NCI-H82 (cell line): ENCODE data around the gene GALNTL6.
"Not testable (repeated sequence)": the region's sequence is repeated elsewhere in the genome, so short reads cannot be mapped to it uniquely, and the experiment has no call there.

Source experiments
- DNase-seq: peaks from one replicate; lab custom pipeline; 2025; lab: John Stamatoyannopoulos, UW

The GALNTL6 gene

DNA sequence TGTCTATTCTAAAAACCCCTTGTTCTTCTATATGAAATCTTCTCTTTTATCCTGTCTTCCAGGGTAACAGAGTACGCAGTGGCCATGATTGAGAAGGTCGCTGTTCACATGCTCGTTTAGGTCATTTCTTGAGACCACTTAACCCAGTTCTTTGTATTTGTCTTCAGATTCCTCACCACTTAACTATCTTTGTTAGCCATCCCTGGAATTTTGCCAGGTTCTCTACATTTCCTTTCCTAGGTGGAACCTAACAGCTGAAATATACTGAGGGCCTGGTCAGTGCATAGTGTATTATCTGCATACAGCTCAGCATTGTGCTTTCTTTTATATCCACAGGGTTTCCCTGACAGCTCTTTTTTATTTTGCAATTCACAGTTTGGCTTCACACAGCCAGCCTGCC, 1206.5 kb downstream of the GALNTL6 start:
- no peak for DNase-seq

DNA sequence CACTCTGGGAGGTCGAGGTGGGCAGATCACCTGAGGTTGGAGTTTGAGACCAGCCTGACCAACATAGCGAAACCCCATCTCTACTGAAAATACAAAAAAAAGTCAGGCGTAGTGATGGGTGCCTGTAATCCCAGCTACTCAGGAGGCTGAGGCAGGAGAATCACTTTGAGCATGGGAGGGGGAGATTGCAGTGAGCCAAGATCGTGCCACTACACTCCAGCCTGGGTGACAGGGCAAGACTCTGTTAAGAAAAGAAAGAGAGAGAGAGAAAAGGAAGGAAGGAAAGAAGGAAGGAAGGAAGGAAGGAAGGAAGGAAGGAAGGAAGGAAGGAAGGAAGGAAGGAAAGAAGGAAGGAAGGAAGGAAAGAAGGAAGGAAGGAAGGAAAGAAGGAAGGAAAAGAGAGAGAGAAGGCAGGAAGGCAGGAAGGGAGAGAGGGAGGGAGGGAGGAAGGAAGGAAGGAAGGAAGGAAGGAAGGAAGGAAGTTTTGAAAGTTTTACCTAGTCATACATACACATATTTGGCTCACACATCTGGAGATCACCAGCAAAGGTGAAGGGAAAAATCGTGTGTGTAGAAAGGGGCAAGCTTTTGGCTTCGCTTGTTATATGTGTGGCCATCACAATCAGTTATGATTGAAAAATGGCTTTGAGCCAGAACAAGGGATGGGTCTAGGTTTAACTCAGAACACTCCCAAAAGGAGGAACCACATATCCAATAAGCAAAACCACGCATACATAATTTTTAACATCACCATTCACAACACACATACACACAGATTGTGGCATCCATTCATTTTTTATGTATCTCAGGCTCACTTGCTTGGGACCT, 1208.8 kb downstream of the GALNTL6 start:
- not testable (repeated sequence) for DNase-seq

DNA sequence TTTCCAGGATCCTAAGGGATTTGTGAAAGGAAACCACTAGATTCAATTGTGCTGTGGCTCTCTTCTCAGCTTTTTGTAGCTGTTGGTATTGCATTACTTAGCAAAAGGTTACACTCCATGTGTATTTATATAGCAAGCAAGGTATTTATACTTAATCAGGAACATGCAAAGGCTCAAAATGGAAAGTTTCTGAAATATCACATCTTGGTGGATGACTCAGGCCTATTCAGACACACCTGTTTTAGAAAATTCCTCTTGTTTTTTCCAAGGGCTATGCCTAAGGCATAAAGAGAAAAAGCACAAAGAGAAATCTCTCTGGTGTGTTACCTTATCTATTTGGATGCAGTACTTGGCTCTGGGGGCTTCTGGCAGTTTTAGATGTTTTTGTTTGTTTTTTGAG, 1211.0 kb downstream of the GALNTL6 start:
- DNase-seq: no peak

DNA sequence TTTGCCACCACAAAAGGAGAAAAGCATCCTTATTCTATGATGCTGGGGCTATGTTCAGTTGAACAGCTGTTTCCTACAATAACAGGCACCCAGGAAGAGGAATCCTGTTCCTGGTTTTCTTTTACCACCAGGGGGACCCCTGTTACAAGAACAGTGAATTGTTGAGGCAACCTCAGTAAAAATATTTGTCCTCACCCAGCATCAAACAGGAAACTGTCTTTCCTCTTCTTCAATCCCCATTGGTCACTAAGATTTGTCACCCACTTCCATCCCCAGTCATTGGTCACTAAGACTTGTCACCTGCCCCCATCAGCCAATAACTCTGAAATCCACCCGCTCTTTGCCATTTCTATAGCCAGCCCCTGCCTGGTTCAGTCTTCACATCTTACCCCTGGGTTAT, 1211.9 kb downstream of the GALNTL6 start:
- DNase-seq: peak; percentile 68

DNA sequence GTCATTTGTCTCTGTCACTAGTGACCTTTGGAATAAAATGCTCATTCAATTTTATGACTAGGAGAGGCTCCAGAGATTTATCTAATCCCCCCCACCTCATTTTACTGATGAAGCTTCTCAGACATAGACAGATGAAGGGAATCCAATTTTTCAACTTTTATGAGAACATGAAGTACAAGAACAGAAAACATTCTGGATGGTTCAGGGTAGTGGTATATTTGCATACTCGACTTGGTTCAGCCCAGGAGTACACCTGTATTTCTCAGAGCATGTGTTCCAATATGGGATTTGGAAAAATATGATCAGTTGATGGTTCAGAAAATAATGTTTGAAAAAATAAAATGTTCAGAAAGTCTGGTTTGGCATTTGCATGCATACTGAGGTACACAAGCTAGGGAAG, 1224.0 kb downstream of the GALNTL6 start:
- DNase-seq: no peak

DNA sequence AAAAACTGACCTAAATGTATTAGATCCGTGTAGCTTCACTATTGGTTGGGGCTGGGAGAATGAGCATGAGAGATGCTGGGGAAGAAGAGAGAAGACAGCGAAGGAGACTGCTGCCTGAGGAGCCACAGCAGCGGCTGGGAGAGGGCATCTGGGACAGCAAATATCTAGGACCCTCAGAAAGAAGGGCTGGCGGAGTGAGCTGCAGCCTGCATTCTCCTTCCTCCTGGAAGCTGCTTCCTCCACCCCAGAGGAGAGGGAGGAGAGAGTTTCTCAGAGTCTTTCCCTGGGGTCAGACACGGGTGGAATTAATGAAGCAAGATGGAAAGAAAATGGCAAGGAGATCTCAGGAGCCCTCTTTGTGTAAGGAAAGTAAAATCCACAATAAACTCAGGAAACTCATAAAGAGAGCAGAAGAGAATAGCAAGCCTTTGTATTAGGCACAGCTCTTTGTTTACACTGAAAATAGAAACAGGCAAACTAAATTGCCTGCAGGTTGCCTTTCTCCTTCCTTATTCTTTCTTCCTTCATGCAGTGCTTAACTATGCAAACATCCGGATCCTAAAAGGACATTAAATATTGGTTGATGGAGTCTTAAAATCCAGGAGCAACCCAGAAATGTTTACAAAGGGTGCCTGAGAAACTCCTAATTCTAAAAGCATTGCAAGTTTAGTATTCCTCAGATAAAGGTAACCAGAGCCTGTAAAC, 1225.1 kb downstream of the GALNTL6 start:
- no peak for DNase-seq

DNA sequence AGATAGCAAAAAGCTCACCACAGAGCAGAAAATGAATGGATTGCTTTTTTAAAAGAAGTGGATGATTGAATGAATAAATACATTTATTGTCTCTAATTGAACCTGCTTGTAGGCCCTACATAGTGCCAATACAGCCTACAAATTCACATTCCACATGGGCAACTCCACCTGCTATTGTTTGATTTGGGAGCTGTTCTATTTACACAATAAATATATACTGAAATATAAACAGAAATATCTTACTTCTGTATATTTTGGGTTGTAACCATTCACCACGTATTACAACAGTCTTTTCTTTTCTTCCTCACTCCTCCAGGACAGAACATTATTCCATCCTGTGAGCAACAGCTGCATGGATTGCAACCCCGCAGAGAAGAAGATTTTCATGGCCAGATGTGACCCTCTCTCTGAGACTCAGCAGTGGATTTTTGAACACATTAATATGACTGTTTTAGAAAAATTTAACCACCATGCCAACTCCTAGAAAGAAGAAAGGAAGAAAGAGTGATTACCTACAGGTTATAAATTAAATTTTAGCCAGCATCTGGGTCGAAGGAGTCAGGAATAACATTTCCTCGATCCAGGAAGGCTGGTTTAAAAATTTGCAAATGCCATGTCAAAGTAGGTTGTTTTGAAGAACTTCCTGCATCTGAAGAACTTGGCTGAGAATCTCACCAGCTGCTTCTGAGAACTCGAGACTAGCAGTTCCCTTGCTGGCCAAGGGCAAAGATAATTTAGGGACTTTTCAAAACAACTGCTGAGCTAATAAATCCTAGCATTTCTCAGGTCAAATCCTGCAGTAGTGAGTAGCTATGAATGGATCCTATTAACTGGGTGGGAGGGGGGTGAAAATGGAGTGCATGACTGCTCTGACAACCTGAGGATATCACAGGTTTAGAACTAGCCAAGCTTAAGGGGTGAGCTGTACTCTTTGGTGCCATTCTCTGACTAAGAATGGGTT, 1226.7 kb downstream of the GALNTL6 start:
- DNase-seq: peak; percentile 30

DNA sequence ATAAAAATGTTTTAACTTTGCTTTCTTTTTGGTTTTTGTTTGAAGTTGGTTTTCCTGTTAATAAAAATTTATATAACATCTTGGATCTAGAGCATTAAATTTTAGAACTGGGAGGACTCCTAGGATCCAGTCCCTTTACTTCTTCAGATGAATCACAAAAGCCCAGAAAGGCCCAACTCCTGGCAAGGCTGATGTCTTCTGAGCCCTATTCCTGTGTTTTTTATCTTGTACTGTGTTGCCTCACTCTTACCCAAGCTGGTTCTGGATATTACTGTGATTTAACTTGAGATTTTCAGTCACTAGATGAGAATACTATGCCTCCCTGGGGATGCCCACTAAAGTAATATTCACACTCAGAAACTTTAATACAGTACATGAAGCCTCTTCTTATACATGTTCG, 1228.3 kb downstream of the GALNTL6 start:
- no peak for DNase-seq

DNA sequence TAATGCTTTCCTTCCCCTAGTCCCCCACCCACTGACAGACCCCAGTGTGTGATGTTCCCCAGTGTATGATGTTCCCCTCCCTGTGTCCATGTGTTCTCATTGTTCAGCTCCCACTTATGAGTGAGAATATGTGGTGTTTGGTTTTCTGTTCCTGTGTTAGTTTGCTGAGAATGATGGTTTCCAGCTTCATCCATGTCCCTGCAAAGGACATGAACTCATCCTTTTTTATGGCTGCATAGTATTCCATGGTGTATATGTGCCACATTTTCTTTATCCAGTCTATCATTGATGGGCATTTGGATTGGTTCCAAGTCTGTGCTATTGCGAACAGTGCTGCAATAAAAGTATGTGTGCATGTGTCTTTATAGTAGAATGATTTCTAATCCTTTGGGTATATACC, 1228.9 kb downstream of the GALNTL6 start:
- DNase-seq: not testable (repeated sequence)

DNA sequence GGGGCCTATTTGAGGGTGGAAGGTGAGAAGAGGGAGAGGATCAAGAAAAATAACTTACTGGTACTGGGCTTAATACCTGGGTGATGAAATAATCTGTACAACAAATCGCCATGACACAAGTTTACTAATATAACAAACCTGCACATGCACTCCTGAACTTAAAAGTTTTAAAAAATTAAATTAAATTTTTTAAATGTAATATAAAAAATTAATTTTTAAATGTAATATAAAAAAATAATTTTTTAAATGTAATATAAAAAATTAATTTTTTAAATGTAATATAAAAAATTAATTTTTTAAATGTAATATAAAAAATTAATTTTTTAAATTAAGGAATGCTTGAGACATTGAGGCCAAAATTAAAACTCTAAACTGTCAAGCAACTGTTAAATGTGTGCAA, 1231.1 kb downstream of the GALNTL6 start:
- DNase-seq: no peak

DNA sequence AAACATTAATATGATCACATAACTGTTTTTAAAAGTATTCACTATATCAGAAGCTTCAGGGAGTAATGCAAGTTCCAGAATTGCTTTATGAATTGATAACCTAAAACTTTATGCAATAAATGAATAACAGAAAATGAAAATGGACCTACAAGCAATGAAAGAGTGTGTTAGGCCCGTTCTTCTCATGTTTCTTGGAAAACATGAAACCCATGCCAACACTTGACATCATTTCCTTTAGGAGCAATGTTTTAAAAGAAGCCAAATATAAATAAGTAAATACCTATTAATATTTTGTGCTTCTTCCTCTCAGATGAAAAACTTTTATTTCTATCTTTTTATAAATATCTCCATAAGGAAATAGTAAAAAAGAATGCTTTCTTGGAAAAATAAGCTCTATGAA, 1232.4 kb downstream of the GALNTL6 start:
- DNase-seq: no peak

DNA sequence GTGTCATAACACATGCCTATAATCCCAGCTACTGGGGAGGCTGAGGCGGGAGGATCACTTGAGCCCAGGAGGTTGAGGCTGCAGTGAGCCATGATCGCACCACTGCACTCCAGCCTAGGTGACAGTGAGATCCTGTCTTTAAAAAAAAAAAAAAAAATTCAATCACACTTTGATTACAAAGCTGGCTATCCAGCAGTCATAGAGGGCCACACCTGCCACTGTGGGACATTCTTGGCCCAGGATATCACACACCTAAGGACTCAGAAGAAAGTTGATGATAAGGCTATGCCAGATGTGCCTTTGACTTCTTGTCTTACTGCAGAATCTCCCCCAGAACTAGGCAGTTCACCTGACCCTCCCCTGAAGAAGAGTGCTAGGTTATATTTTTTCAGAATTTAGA, 1232.9 kb downstream of the GALNTL6 start:
- no peak for DNase-seq

DNA sequence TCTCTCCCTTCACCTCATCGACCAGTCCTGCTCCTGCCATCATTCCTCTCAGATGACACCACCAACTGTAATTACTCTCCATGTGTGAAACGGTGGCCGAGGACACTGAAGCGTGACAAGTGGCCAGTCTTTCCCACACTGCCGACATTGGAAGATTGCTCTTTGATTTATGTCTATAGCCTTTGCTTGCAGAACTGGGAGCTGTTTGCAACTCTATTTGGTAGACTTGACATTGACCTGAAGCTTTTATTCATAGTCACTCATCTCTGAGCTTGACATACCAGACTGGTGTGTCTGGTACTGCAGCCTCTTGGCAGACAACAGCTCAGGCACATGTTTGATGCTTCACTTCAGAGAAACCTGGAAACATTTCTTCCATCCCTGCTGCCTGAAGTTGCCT, 1233.6 kb downstream of the GALNTL6 start:
- no peak for DNase-seq

DNA sequence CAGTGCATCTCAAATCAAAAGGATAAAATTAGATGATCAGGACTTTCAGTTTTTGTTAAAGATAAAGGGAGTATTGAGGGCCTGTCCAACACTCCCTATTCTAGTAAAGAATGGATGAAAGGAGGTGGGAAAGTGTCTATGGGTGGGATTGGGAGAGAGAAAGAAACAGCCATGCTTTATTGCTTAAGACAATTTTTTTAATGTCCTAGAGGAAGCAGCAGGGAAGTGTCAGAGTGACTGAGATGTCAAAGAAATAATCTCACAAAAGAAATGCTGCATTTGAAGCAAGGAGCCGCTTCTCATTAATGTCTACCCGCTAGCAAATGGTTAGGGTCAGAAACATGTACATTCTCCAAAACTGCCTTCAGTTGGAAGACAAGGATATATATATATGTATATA, 1238.0 kb downstream of the GALNTL6 start:
- DNase-seq: no peak

DNA sequence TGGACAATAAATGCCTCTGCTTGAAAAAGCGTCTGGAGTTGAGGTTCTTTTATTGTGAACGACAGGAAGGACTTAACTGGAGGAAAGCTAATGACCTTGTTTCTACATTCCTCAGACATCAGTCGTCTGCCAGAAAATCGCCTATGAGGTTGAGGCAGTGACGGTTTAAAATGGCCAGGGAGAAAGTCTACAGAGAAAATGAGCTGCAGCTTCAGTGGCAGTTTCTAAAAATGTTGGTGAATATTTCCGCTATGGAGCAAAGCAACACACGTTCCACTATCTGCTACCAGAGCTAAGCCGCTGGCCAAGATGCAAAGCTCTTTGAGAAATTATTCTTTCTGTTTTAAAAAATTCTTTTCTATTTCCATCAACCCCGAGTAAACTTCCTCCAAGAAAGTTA, 1238.5 kb downstream of the GALNTL6 start:
- DNase-seq: no peak

DNA sequence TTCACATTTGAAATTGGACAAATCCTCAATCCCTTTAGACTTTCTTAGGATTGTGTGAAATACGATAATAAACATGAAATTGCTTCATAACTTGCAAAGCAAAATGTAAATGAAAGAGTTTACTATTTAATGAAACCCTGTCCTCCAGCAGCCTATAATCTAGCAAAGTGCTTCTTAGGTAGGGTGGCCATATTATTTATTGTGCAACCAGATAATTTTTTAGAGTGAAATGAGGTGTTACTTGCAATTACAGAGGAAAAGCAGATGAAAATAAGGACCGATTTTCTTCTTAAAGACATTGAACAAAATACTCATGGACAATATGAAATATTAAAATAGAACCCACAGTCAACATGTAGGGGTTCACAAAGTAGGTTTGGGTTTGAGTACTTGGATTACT, 1239.2 kb downstream of the GALNTL6 start:
- no peak for DNase-seq

DNA sequence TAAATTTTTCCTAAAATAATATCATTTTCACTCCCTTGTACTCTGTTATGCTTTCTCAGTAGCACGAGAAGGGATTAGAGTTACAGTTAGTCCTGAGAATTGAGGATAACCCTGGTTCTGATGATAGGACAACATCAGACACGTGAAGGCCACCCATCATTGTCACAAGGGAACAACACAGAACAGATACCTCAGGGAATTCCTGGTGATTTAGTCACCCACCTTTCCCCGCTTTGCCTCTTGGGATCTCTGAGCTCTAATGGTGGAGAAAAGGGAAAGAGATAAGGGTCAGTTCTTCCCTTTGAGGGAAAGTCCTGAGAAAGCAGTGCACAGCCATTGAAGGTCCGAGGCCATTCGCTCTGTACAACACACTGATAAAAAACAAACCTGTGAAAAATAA, 1243.1 kb downstream of the GALNTL6 start:
- DNase-seq: no peak

DNA sequence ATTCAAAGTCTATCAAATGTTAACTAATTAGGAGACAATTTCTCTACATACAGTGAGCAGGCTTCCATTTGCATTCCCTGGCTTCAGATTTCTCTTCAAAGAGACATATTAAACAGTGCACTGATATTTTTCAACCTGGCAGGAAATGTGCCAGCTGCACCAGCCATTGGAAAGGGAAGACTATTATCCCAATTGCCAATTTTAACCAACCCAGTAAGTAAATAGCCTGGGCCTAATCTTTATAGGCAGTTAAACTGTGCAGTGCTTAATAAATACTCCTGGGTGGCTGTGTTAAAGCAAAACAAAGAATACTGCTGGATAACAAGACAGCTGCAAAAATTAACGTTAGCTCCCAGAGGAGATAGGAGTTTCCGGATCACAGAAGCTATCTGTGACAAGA, 1243.5 kb downstream of the GALNTL6 start:
- no peak for DNase-seq

DNA sequence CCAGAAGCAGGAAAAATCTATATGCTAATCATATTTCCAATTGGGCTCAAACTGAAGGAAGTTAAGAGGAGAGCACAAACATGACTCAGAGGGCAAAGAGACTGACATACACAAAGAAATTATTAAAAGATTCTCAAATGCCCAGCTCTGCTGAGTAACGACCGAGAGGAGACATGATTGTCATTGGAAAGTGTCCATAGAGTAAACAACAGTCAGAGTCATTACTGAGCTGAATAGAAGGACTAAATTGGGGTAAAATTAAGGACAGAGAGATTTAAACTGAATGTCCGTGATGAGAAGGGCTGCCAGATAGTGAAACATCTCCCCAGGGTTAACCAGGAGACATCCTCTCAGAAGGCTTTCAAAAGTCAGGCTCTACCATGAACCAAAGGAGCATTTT, 1244.2 kb downstream of the GALNTL6 start:
- no peak for DNase-seq

DNA sequence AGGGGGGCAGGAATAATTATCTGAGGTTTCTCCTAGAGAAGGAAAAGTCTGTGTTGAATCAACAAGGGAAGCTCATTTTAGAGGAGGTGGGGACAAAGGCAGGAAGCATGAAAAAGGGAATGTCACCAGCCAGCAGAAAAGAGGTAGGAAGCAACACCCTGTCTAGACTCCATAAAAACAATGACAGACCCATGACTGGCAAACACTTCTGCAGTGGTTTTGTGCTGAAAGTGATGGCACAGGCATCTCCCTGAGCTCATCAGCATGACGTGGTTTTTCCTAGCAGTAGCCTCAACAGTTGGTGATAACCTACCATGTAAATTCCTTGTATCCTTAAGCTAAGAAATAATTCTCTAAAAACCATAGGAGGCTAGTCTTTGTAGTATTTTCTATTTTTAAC, 1244.7 kb downstream of the GALNTL6 start:
- no peak for DNase-seq

DNA sequence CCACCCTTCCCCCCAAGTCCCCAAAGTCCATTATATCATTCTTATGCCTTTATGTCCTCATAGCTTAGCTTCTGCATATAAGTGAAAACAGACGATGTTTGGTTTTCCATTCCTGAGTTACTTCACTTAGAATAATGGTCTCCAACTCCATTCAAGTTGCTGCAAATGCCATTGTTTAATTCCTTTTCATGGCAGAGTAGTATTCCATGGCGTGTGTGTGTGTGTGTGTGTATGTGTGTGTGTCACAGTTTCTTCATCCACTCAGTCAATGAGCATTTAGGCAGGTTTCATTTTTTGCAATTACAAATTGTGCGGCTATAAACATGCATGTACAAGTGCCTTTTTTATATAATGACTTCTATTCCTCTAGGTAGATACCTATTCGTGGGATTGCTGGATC, 1248.0 kb downstream of the GALNTL6 start:
- no peak for DNase-seq

DNA sequence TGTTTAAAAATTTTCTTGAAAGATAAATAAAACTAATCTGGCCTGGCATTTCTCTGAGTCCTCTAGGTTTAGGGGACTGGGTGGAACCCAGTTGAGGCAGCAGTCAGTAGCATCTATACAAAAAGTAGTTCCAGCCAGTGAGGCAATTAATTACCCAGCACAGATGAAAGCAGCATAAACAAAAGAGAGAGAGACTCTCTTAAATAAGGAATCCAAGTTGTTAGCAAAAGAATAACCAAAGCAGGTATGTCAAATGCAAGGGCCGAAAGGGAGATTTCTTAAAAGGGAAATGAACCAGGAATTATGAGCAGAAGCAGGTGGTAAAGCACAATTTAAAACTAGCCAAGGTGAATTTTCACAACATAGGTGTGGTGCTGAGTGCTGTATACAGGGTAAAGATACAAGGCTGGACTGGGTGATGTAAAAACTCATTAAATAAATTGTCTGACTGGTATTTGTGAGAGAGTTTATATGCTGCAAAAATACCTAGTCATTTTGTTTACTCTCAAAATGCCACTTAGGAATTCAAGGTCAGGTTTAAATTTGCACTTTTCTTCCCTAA, 1260.8 kb downstream of the GALNTL6 start:
- DNase-seq: no peak
